WTC11 (cell line): Measurements from ENCODE around the gene STUB1. TPM values are rescaled to one million over a fixed set of nuclear protein-coding genes. Genes with fewer than 3 reads are reported as not detected.

ENCODE experiments used
- ATAC-seq: fragments of 200-7000 bp; cut with Tn5 transposase; 2 replicates; pipeline ENCODE4 v1.10.0; 2021; ENCODE audit warnings: mild to moderate bottlenecking, moderate library complexity
- CTCF ChIA-PET: fragments of 300-600 bp; sonication (Branson Sonifier 250); formaldehyde crosslinking; loops from one replicate; lab custom pipeline; 2021; ENCODE audit warnings: antibody characterized with exemption; lab: Charles Lee
- POLR2A ChIA-PET: fragments of 350-600 bp; sonication (Branson Sonifier 250); formaldehyde crosslinking; loops from one replicate; lab custom pipeline; 2021; ENCODE audit warnings: antibody characterized with exemption; lab: Charles Lee
- DNase-seq: peaks from one replicate; pipeline ENCODE4 v3.0.0; 2021; ENCODE audit warnings: low spot score
- H3K27ac Mint-ChIP-seq: 2 replicates; pipeline ENCODE4 v1.8.0; 2021; ENCODE audit warnings: mixed read lengths
- H3K27me3 Mint-ChIP-seq: 2 replicates; pipeline ENCODE4 v1.8.0; 2021; ENCODE audit warnings: low read depth, mild to moderate bottlenecking, moderate library complexity, mixed read lengths
- H3K36me3 Mint-ChIP-seq: 2 replicates; pipeline ENCODE4 v1.8.0; 2021; ENCODE audit warnings: mixed read lengths
- H3K4me1 Mint-ChIP-seq: 2 replicates; pipeline ENCODE4 v1.8.0; 2022; ENCODE audit warnings: mixed read lengths
- H3K4me3 Mint-ChIP-seq: 2 replicates; pipeline ENCODE4 v1.8.0; 2021; ENCODE audit warnings: mild to moderate bottlenecking, moderate library complexity, mixed read lengths
- H3K9me3 Mint-ChIP-seq: 2 replicates; pipeline ENCODE4 v1.8.0; 2021; ENCODE audit warnings: mixed read lengths
- ARID4B ChIP-seq: sonication (generic); formaldehyde crosslinking; IDR thresholded peaks from 2 replicates; pipeline ENCODE4 v1.8.0; 2023; ENCODE audit warnings: missing genetic modification reagents, mild to moderate bottlenecking, borderline replicate concordance
- CREM ChIP-seq: sonication (generic); formaldehyde crosslinking; IDR thresholded peaks from 2 replicates; pipeline ENCODE4 v1.8.1; 2022; ENCODE audit warnings: mild to moderate bottlenecking, missing genetic modification reagents, moderate library complexity
- E2F1 ChIP-seq: sonication (generic); formaldehyde crosslinking; IDR thresholded peaks from 2 replicates; pipeline ENCODE4 v1.8.0; 2022; ENCODE audit warnings: mild to moderate bottlenecking, missing genetic modification reagents
- E2F4 ChIP-seq: sonication (generic); formaldehyde crosslinking; IDR thresholded peaks from 2 replicates; pipeline ENCODE4 v1.8.1; 2022; ENCODE audit warnings: low read depth, mild to moderate bottlenecking, moderate library complexity, missing genetic modification reagents, borderline replicate concordance
- ELF4 ChIP-seq: sonication (generic); formaldehyde crosslinking; IDR thresholded peaks from 2 replicates; pipeline ENCODE4 v1.8.1; 2022; ENCODE audit warnings: low read depth, mild to moderate bottlenecking, moderate library complexity, missing genetic modification reagents
- KAT7 ChIP-seq: sonication (generic); formaldehyde crosslinking; IDR thresholded peaks from 2 replicates; pipeline ENCODE4 v1.8.1; 2023; ENCODE audit warnings: missing genetic modification reagents, mild to moderate bottlenecking, borderline replicate concordance
- NFE2L1 ChIP-seq: sonication (generic); formaldehyde crosslinking; IDR thresholded peaks from 2 replicates; pipeline ENCODE4 v1.8.1; 2023; ENCODE audit warnings: missing genetic modification reagents
- NR3C1 ChIP-seq: sonication (generic); formaldehyde crosslinking; conservative IDR thresholded peaks from 2 replicates; pipeline ENCODE4 v1.8.1; 2023; ENCODE audit warnings: low read depth, mild to moderate bottlenecking, missing genetic modification reagents
- SP1 ChIP-seq: sonication (generic); formaldehyde crosslinking; conservative IDR thresholded peaks from 2 replicates; pipeline ENCODE4 v1.8.1; 2022; ENCODE audit warnings: missing genetic modification reagents
- ZNF396 ChIP-seq: fragments of 250-450 bp; sonication (Bioruptor Pico); IDR thresholded peaks from 2 replicates; pipeline ENCODE4 v1.8.0; 2021; ENCODE audit warnings: mild to moderate bottlenecking, moderate library complexity, borderline replicate concordance
- ZNF671 ChIP-seq: fragments of 250-450 bp; sonication (Bioruptor Pico); IDR thresholded peaks from 2 replicates; pipeline ENCODE4 v1.8.0; 2021; ENCODE audit warnings: mild to moderate bottlenecking
- total RNA-seq: library from RNA; stranded (reverse); gene quantifications from 3 replicates; pipeline ENCODE4 v1.2.3, GENCODE V29; 2021
- TF ChIP-seq, protein P1 (sequence below): sonication (generic); formaldehyde crosslinking; IDR thresholded peaks from 2 replicates; pipeline ENCODE4 v1.8.1; 2023; ENCODE audit warnings: mild to moderate bottlenecking, moderate library complexity, missing genetic modification reagents
- TF ChIP-seq, protein P2 (sequence below): fragments of 250-450 bp; sonication (Bioruptor Pico); IDR thresholded peaks from 2 replicates; pipeline ENCODE4 v1.9.0; 2021; ENCODE audit warnings: mild to moderate bottlenecking, borderline replicate concordance
- TF ChIP-seq, protein P3 (sequence below): fragments of 250-450 bp; sonication (Bioruptor Pico); IDR thresholded peaks from 2 replicates; pipeline ENCODE4 v1.9.0; 2021; ENCODE audit warnings: mild to moderate bottlenecking
- TF ChIP-seq, protein P4 (sequence below): sonication (generic); formaldehyde crosslinking; IDR thresholded peaks from 2 replicates; pipeline ENCODE4 v1.8.0; 2023; ENCODE audit warnings: missing genetic modification reagents

Gene STUB1
- total RNA-seq, 1 experiment from 2014 or later: 88.2 TPM

- TF ChIP-seq ARID4B (CRISPR knock-in tag) (peak; percentile 91; the same call in 1 of the 2 replicates), NR3C1 (CRISPR knock-in tag) (no peak), ZNF396 (CRISPR knock-in tag) (no peak), E2F4 (CRISPR knock-in tag) (no peak), ZNF671 (CRISPR knock-in tag) (no peak), KAT7 (no peak)
- TF ChIP-seq, protein P1, sequence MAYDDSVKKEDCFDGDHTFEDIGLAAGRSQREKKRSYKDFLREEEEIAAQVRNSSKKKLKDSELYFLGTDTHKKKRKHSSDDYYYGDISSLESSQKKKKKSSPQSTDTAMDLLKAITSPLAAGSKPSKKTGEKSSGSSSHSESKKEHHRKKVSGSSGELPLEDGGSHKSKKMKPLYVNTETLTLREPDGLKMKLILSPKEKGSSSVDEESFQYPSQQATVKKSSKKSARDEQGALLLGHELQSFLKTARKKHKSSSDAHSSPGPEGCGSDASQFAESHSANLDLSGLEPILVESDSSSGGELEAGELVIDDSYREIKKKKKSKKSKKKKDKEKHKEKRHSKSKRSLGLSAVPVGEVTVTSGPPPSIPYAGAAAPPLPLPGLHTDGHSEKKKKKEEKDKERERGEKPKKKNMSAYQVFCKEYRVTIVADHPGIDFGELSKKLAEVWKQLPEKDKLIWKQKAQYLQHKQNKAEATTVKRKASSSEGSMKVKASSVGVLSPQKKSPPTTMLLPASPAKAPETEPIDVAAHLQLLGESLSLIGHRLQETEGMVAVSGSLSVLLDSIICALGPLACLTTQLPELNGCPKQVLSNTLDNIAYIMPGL (CRISPR knock-in tag): no peak
- TF ChIP-seq, protein P2, sequence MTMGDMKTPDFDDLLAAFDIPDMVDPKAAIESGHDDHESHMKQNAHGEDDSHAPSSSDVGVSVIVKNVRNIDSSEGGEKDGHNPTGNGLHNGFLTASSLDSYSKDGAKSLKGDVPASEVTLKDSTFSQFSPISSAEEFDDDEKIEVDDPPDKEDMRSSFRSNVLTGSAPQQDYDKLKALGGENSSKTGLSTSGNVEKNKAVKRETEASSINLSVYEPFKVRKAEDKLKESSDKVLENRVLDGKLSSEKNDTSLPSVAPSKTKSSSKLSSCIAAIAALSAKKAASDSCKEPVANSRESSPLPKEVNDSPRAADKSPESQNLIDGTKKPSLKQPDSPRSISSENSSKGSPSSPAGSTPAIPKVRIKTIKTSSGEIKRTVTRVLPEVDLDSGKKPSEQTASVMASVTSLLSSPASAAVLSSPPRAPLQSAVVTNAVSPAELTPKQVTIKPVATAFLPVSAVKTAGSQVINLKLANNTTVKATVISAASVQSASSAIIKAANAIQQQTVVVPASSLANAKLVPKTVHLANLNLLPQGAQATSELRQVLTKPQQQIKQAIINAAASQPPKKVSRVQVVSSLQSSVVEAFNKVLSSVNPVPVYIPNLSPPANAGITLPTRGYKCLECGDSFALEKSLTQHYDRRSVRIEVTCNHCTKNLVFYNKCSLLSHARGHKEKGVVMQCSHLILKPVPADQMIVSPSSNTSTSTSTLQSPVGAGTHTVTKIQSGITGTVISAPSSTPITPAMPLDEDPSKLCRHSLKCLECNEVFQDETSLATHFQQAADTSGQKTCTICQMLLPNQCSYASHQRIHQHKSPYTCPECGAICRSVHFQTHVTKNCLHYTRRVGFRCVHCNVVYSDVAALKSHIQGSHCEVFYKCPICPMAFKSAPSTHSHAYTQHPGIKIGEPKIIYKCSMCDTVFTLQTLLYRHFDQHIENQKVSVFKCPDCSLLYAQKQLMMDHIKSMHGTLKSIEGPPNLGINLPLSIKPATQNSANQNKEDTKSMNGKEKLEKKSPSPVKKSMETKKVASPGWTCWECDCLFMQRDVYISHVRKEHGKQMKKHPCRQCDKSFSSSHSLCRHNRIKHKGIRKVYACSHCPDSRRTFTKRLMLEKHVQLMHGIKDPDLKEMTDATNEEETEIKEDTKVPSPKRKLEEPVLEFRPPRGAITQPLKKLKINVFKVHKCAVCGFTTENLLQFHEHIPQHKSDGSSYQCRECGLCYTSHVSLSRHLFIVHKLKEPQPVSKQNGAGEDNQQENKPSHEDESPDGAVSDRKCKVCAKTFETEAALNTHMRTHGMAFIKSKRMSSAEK: no peak
- TF ChIP-seq, protein P3, sequence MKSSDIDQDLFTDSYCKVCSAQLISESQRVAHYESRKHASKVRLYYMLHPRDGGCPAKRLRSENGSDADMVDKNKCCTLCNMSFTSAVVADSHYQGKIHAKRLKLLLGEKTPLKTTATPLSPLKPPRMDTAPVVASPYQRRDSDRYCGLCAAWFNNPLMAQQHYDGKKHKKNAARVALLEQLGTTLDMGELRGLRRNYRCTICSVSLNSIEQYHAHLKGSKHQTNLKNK (CRISPR knock-in tag): no peak
Measured at GRCh38 chr16:720447-720989, 40.3 kb downstream of the STUB1 start (continued).

- H3K27me3 Mint-ChIP-seq: peaks cover 13% of the 10 kb centered on the region
- CTCF ChIA-PET: interaction anchor here (0.6 to 2.8 kb wide), 20 partner anchors 9 to 659 kb away, joined by 3 to 28 read pairs (median 6); partner anchors contain the start of genes CHTF18, CIAO3, JMJD8 and RHOT2
- peak within 1 kb of the TSS; percentile 74 for H3K4me3 Mint-ChIP-seq
- no peaks in the 10 kb centered on the region; the same call in 1 of the 2 replicates for H3K36me3 Mint-ChIP-seq
- H3K9me3 Mint-ChIP-seq: no peaks in the 10 kb centered on the region
- H3K27ac Mint-ChIP-seq: peak within 1 kb of the TSS; percentile 63
- DNase-seq (peak; percentile 97), ATAC-seq (peak; percentile 77)
- POLR2A ChIA-PET: interaction anchor here (0.6 to 2.9 kb wide), 9 partner anchors 9 to 86 kb away, joined by 3 to 10 read pairs (median 4); partner anchors contain the start of genes CHTF18, CIAO3, RHOT2 and RPUSD1
- H3K4me1 Mint-ChIP-seq: peaks cover 13% of the 10 kb centered on the region
- TF ChIP-seq, protein P3 (CRISPR knock-in tag): no peak
- TF ChIP-seq CREM (CRISPR knock-in tag) (peak; percentile 87), KAT7 (peak; percentile 47; the same call in 1 of the 2 replicates), NFE2L1 (CRISPR knock-in tag) (peak; percentile 91; the same call in 1 of the 2 replicates), E2F4 (CRISPR knock-in tag) (peak; percentile 65; the same call in 1 of the 2 replicates), ELF4 (CRISPR knock-in tag) (peak; percentile 94; the same call in 1 of the 2 replicates), SP1 (CRISPR knock-in tag) (peak; percentile 91), ZNF396 (CRISPR knock-in tag) (no peak), E2F1 (peak; percentile 95)
- TF ChIP-seq, protein P4, sequence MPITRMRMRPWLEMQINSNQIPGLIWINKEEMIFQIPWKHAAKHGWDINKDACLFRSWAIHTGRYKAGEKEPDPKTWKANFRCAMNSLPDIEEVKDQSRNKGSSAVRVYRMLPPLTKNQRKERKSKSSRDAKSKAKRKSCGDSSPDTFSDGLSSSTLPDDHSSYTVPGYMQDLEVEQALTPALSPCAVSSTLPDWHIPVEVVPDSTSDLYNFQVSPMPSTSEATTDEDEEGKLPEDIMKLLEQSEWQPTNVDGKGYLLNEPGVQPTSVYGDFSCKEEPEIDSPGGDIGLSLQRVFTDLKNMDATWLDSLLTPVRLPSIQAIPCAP (CRISPR knock-in tag): peak; percentile 89
Measured at GRCh38 chr16:720990-721764, 41.0 kb downstream of the STUB1 start, which contains the start of gene ANTKMT. ANTKMT (plus strand) TSS chr16:721146; CDS start chr16:721275, 129 bp downstream.
